Gastroesophageal sphincter (tissue), 3 donors: ENCODE measurements around the gene ACSM2B.

Source experiments
- EP300 ChIP-seq: sonication (generic); formaldehyde crosslinking; IDR thresholded peaks from one replicate; pipeline ENCODE4 v1.6.1; 2017; ENCODE audit warnings: antibody characterized with exemption, mild to moderate bottlenecking
- POLR2A ChIP-seq, 2 donors: fragments of 450-650 bp; IDR thresholded peaks; one replicate each; pipeline ENCODE4 v1.6.1; 2017; ENCODE audit warnings: antibody characterized with exemption in 2 of 2, mild to moderate bottlenecking in 2 of 2, moderate library complexity in 1 of 2
- POLR2AphosphoS5 ChIP-seq: sonication (generic); formaldehyde crosslinking; IDR thresholded peaks from one replicate; pipeline ENCODE4 v1.6.1; 2017; ENCODE audit warnings: antibody characterized with exemption
- TF ChIP-seq, protein P1 (sequence below), 4 experiments: fragments of 200-600 bp in 2 of 4; fragments of 450-650 bp in 2 of 4; sonication (generic) in 1 of 4; IDR thresholded peaks; one replicate each; pipeline ENCODE4 v1.5.1; 2017 to 2019; ENCODE audit warnings: antibody characterized with exemption in 4 of 4, mild to moderate bottlenecking in 2 of 4, moderate library complexity in 2 of 4

DNA sequence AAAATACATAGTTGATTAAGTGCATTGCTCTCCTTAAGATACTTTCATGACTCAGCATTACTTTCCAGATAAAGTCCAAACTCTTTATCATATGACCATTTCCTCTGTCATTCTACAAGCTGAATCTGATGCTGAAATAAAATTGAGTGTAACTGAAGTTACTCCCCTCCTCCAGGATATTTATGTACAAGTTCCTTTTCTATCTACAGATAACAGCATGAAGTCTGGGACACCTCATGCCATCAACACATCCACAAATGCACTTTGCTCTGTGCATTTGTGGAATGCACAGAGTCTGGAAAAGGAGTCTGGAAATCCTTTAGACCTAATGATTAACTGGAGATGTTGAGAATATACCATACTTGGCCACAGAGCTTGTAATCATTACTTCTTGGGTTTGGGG lies 60.5 kb downstream of the ACSM2B start:
- TF ChIP-seq, protein P1, sequence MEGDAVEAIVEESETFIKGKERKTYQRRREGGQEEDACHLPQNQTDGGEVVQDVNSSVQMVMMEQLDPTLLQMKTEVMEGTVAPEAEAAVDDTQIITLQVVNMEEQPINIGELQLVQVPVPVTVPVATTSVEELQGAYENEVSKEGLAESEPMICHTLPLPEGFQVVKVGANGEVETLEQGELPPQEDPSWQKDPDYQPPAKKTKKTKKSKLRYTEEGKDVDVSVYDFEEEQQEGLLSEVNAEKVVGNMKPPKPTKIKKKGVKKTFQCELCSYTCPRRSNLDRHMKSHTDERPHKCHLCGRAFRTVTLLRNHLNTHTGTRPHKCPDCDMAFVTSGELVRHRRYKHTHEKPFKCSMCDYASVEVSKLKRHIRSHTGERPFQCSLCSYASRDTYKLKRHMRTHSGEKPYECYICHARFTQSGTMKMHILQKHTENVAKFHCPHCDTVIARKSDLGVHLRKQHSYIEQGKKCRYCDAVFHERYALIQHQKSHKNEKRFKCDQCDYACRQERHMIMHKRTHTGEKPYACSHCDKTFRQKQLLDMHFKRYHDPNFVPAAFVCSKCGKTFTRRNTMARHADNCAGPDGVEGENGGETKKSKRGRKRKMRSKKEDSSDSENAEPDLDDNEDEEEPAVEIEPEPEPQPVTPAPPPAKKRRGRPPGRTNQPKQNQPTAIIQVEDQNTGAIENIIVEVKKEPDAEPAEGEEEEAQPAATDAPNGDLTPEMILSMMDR (IDR thresholded peaks at IDR 0.05), result no peak
- no peak for TF ChIP-seq POLR2AphosphoS5
- TF ChIP-seq EP300, result no peak
- no peak for TF ChIP-seq POLR2A (IDR thresholded peaks at IDR 0.05)
